Activated CD4-positive, alpha-beta memory T cell treated with anti-CD3 and anti-CD28 coated beads, Interleukin-2, amount 10 ng/mL, durations not matched to agents 7 days and 5 days (primary cell): ENCODE measurements around the gene KIAA1328. TPM values are rescaled to one million over a fixed set of nuclear protein-coding genes. Genes with fewer than 3 reads are reported as not detected.

Source experiments
- CTCF ChIA-PET: fragments of 350-600 bp; sonication (Branson Sonifier 250); formaldehyde crosslinking; loops from one replicate; lab custom pipeline; 2021; ENCODE audit warnings: antibody characterized with exemption, inconsistent platforms; lab: Charles Lee
- POLR2A ChIA-PET: fragments of 350-600 bp; sonication (Branson Sonifier 250); formaldehyde crosslinking; loops from one replicate; lab custom pipeline; 2021; ENCODE audit warnings: antibody characterized with exemption; lab: Charles Lee
- DNase-seq: peaks from one replicate; pipeline ENCODE4 v3.0.0-alpha.2; 2020
- H3K27ac Mint-ChIP-seq: one replicate; pipeline ENCODE4 v1.8.0; 2021; ENCODE audit warnings: mild to moderate bottlenecking, mixed read lengths
- H3K27me3 Mint-ChIP-seq: one replicate; pipeline ENCODE4 v1.8.0; 2021; ENCODE audit warnings: mixed read lengths
- H3K36me3 Mint-ChIP-seq: one replicate; pipeline ENCODE4 v1.8.0; 2021; ENCODE audit warnings: low read depth, mixed read lengths
- H3K4me1 Mint-ChIP-seq: one replicate; pipeline ENCODE4 v1.8.0; 2021; ENCODE audit warnings: mixed read lengths
- H3K4me3 Mint-ChIP-seq: one replicate; pipeline ENCODE4 v1.8.0; 2021; ENCODE audit warnings: mild to moderate bottlenecking, mixed read lengths
- H3K9me3 Mint-ChIP-seq: one replicate; pipeline ENCODE4 v1.8.0; 2021; ENCODE audit warnings: mixed read lengths
- total RNA-seq, 2 experiments: library from RNA; stranded (reverse); gene quantifications; one replicate each; pipeline ENCODE4 v1.2.3, GENCODE V29; 2021

KIAA1328 gene
- total RNA-seq, 2 experiments from 2014 or later: 7.4 to 8.6 TPM

- peaks cover 7% of the 10 kb centered on the region for H3K9me3 Mint-ChIP-seq
- peaks cover 2% of the 10 kb centered on the region for H3K36me3 Mint-ChIP-seq
- POLR2A ChIA-PET: no interaction called here
- H3K27ac Mint-ChIP-seq: no peak overlapping the region
- no peak for DNase-seq
- H3K4me1 Mint-ChIP-seq: no peaks in the 10 kb centered on the region
- no peaks in the 10 kb centered on the region for H3K27me3 Mint-ChIP-seq
- CTCF ChIA-PET: no interaction called here
- no peak overlapping the region for H3K4me3 Mint-ChIP-seq
Observed at GRCh38 chr18:36934884-36935283, 106.0 kb downstream of the KIAA1328 start.

- ChIA-PET CTCF (interaction anchor here (1.0 to 1.6 kb wide), 6 partner anchors 9 to 441 kb away, joined by 3 to 5 read pairs (median 4); no protein-coding TSS in a partner anchor), POLR2A (no interaction called here)
- Mint-ChIP-seq H3K36me3 (no peaks in the 10 kb centered on the region), H3K27me3 (no peaks in the 10 kb centered on the region), H3K4me3 (no peak overlapping the region), H3K9me3 (peaks cover 5% of the 10 kb centered on the region), H3K4me1 (no peaks in the 10 kb centered on the region), H3K27ac (no peak overlapping the region)
- DNase-seq: no peak
Observed at GRCh38 chr18:36942264-36942663, 113.3 kb downstream of the KIAA1328 start.

GRCh38 chr18:36947820-36948348, 119.0 kb downstream of the KIAA1328 start:
- Mint-ChIP-seq H3K27ac (no peak overlapping the region), H3K9me3 (no peaks in the 10 kb centered on the region), H3K4me1 (no peaks in the 10 kb centered on the region), H3K4me3 (no peak overlapping the region), H3K36me3 (no peaks in the 10 kb centered on the region), H3K27me3 (no peaks in the 10 kb centered on the region)
- ChIA-PET CTCF (interaction anchor here (0.7 kb wide), 1 partner anchor 106 kb away, joined by 3 read pairs; no protein-coding TSS in a partner anchor), POLR2A (no interaction called here)
- DNase-seq: no peak

- ChIA-PET CTCF (no interaction called here), POLR2A (no interaction called here)
- H3K27me3 Mint-ChIP-seq: no peaks in the 10 kb centered on the region
- H3K36me3 Mint-ChIP-seq: no peaks in the 10 kb centered on the region
- DNase-seq: no peak
- no peak overlapping the region for H3K4me3 Mint-ChIP-seq
- H3K4me1 Mint-ChIP-seq: no peaks in the 10 kb centered on the region
- H3K9me3 Mint-ChIP-seq: no peaks in the 10 kb centered on the region
- H3K27ac Mint-ChIP-seq: no peak overlapping the region
Observed at GRCh38 chr18:36950282-36950681, 121.4 kb downstream of the KIAA1328 start.

GRCh38 chr18:36950960-36951359, 122.0 kb downstream of the KIAA1328 start:
- no peak overlapping the region for H3K27ac Mint-ChIP-seq
- DNase-seq: no peak
- H3K4me3 Mint-ChIP-seq: no peak overlapping the region
- no peaks in the 10 kb centered on the region for H3K36me3 Mint-ChIP-seq
- CTCF ChIA-PET: interaction anchor here (1.1 kb wide), 1 partner anchor 9 kb away, joined by 4 read pairs; no protein-coding TSS in a partner anchor
- no peaks in the 10 kb centered on the region for H3K9me3 Mint-ChIP-seq
- no peaks in the 10 kb centered on the region for H3K4me1 Mint-ChIP-seq
- POLR2A ChIA-PET: no interaction called here
- H3K27me3 Mint-ChIP-seq: no peaks in the 10 kb centered on the region

- H3K27ac Mint-ChIP-seq: no peak overlapping the region
- H3K9me3 Mint-ChIP-seq: no peaks in the 10 kb centered on the region
- ChIA-PET POLR2A (no interaction called here), CTCF (no interaction called here)
- no peaks in the 10 kb centered on the region for H3K4me1 Mint-ChIP-seq
- no peak for DNase-seq
- H3K4me3 Mint-ChIP-seq: no peak overlapping the region
- peaks cover 2% of the 10 kb centered on the region for H3K36me3 Mint-ChIP-seq
- H3K27me3 Mint-ChIP-seq: no peaks in the 10 kb centered on the region
Observed at GRCh38 chr18:36953047-36953446, 124.1 kb downstream of the KIAA1328 start.

GRCh38 chr18:36960038-36960437, 131.1 kb downstream of the KIAA1328 start:
- H3K4me3 Mint-ChIP-seq: no peak overlapping the region
- CTCF ChIA-PET: no interaction called here
- POLR2A ChIA-PET: no interaction called here

GRCh38 chr18:36963464-36963863, 134.5 kb downstream of the KIAA1328 start:
- DNase-seq: no peak
- Mint-ChIP-seq H3K27me3 (no peaks in the 10 kb centered on the region), H3K27ac (no peak overlapping the region), H3K4me1 (no peaks in the 10 kb centered on the region), H3K36me3 (peaks cover 10% of the 10 kb centered on the region), H3K9me3 (peaks cover 12% of the 10 kb centered on the region), H3K4me3 (no peak overlapping the region)
- ChIA-PET CTCF (no interaction called here), POLR2A (no interaction called here)

More at GRCh38 chr18:36960038-36960437, 131.1 kb downstream of the KIAA1328 start:
- Mint-ChIP-seq H3K4me1 (no peaks in the 10 kb centered on the region), H3K9me3 (no peaks in the 10 kb centered on the region), H3K27ac (no peak overlapping the region), H3K36me3 (peaks cover 12% of the 10 kb centered on the region), H3K27me3 (no peaks in the 10 kb centered on the region)
- no peak for DNase-seq

GRCh38 chr18:36974686-36975085, 145.8 kb downstream of the KIAA1328 start:
- Mint-ChIP-seq H3K27ac (no peak overlapping the region), H3K27me3 (no peaks in the 10 kb centered on the region), H3K4me3 (no peak overlapping the region), H3K9me3 (peaks cover 10% of the 10 kb centered on the region), H3K36me3 (peaks cover 2% of the 10 kb centered on the region), H3K4me1 (no peaks in the 10 kb centered on the region)
- CTCF ChIA-PET: no interaction called here
- no peak for DNase-seq
- POLR2A ChIA-PET: no interaction called here

GRCh38 chr18:36977121-36977520, 148.2 kb downstream of the KIAA1328 start:
- ChIA-PET CTCF (no interaction called here), POLR2A (no interaction called here)
- H3K4me3 Mint-ChIP-seq: no peak overlapping the region
- H3K4me1 Mint-ChIP-seq: no peaks in the 10 kb centered on the region
- peaks cover 9% of the 10 kb centered on the region for H3K9me3 Mint-ChIP-seq
- no peaks in the 10 kb centered on the region for H3K27me3 Mint-ChIP-seq
- H3K27ac Mint-ChIP-seq: no peak overlapping the region
- no peak for DNase-seq
- no peaks in the 10 kb centered on the region for H3K36me3 Mint-ChIP-seq

GRCh38 chr18:36993068-36993467, 164.1 kb downstream of the KIAA1328 start:
- Mint-ChIP-seq H3K9me3 (peaks cover 6% of the 10 kb centered on the region), H3K4me3 (no peak overlapping the region), H3K36me3 (peaks cover 7% of the 10 kb centered on the region), H3K27ac (no peak overlapping the region), H3K27me3 (no peaks in the 10 kb centered on the region), H3K4me1 (peaks cover 12% of the 10 kb centered on the region)
- CTCF ChIA-PET: no interaction called here
- no peak for DNase-seq
- POLR2A ChIA-PET: no interaction called here

- no peak for DNase-seq
- H3K27ac Mint-ChIP-seq: no peak overlapping the region
- H3K36me3 Mint-ChIP-seq: no peaks in the 10 kb centered on the region
- H3K4me1 Mint-ChIP-seq: peaks cover 11% of the 10 kb centered on the region
- no peaks in the 10 kb centered on the region for H3K27me3 Mint-ChIP-seq
- H3K4me3 Mint-ChIP-seq: no peak overlapping the region
- H3K9me3 Mint-ChIP-seq: peaks cover 3% of the 10 kb centered on the region
- CTCF ChIA-PET: interaction anchor here (1.0 kb wide), 1 partner anchor 65 kb away, joined by 3 read pairs; no protein-coding TSS in a partner anchor
- POLR2A ChIA-PET: interaction anchor here (1.1 kb wide), 1 partner anchor 178 kb away, joined by 3 read pairs; the partner anchor contains the start of genes KIAA1328 and TPGS2
Observed at GRCh38 chr18:37006742-37007141, 177.8 kb downstream of the KIAA1328 start.

- Mint-ChIP-seq H3K27ac (no peak overlapping the region), H3K27me3 (no peaks in the 10 kb centered on the region), H3K9me3 (peaks cover 20% of the 10 kb centered on the region), H3K4me1 (no peaks in the 10 kb centered on the region), H3K36me3 (peaks cover 2% of the 10 kb centered on the region), H3K4me3 (no peak overlapping the region)
- no peak for DNase-seq
- POLR2A ChIA-PET: no interaction called here
- CTCF ChIA-PET: no interaction called here
Observed at GRCh38 chr18:37012452-37012851, 183.5 kb downstream of the KIAA1328 start.
